Stimulated activated naive CD4-positive, alpha-beta T cell treated with Interleukin-2 at 50 U/mL for 16 hours (primary cell): ENCODE results near the gene PHPT1.
"Not testable (repeated sequence)": the region's sequence is repeated elsewhere in the genome, so short reads cannot be mapped to it uniquely, and the experiment has no call there.

ENCODE experiments used
- DNase-seq: peaks from one replicate; lab custom pipeline; 2025; lab: John Stamatoyannopoulos, UW

The PHPT1 gene

GRCh38 chr9:136823136-136824046 is 25.8 kb upstream of the PHPT1 start:
- DNase-seq: no peak

DNA sequence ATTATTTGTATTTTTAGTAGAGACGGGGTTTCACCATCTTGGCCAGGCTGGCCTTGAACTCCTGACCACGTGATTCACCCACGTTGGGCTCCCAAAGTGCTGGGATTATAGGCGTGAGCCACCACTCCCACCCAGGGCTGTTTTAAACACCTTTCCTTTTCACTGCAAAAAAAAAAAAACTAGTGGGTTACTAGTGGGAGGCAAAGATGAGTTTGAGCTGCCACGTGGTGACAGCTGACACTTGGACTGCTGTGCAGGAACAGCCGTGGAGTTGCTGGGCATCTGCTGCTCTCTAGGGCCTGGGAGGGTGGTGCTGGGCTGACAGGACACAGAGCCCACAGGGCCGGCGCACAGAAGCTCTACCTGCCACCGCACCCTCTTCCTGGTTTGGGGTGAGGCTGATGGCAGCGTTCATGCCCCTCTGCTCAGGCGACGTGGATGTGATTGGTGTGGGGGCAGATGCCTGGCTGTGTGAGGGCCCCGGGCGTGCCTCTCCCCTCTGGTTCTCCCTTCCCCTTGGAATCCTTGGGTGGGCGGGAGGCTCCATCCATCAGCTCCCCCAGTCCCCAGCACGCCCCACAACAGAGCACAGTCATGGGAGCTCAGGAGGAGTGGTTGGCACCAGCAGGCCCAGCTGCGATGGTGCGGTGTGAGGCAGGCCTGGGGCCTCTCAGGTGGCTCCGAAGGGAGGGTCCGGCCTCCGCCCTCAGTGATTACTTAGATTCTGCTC is 24.5 kb upstream of the PHPT1 start:
- DNase-seq: no peak

DNA sequence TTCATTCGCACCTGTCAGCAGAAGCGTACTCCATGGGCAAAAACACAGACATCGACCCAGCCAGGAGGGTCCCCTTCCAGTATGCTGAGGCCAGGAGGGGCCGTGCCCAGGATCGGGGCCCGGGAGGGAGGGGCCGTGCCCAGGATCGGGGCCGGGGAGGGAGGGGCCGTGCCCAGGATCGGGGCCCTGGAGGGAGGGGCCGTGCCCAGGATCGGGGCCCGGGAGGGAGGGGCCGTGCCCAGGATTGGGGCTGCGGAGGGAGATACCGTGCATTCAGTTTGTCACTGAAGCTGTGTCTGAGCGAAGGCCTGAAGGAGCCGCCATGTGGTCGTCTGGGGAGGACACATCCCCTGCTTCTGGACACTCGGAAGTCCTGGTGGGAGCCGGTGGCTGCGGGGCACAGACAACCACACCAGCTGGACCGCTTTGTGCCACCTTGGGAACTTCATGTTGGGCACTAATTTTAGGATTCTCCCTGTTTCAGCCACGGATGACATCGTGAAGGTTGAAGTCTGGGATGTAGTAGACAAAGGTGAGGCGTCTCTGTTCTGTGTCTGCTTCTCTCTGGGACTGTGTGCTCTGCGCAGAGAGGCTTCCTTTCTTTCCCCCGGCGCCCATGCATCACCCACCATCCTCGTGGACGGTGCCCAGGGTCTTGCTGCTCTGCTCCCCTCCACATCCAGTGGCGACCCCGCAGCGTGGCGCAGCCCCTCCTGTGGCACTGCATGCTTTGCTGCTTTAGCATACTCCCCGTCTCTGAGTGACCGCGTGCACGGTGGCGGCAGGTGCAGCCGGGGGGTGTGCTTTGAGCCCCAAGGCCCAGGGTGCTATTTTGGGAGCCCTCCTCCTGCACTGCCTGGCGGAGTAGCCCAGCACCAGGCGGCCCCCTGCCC is 23.7 kb upstream of the PHPT1 start:
- no peak for DNase-seq

DNA sequence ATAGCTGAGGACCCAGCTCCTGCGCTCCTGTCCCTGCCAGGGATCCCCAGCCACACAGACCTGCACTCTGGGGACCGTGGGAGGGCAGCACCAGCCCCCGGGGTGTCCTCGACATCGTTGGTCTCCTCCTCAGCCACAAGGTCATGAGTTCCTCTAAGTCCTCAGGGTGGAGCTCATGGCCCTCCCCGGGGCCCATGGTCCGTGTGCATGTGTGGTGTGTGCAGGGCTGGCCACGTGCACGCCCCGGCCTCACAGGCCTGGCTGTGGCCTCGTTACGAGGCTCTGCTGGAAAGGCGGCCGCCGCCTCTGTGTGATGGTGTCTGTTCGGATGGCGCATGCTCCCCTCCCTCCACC is 23.0 kb upstream of the PHPT1 start:
- DNase-seq: no peak

- no peak for DNase-seq
These were observed 22.3 kb upstream of the PHPT1 start for GRCh38 chr9:136826703-136827582.

- DNase-seq: no peak
These were observed 21.3 kb upstream of the PHPT1 start for GRCh38 chr9:136827794-136828473.

DNA sequence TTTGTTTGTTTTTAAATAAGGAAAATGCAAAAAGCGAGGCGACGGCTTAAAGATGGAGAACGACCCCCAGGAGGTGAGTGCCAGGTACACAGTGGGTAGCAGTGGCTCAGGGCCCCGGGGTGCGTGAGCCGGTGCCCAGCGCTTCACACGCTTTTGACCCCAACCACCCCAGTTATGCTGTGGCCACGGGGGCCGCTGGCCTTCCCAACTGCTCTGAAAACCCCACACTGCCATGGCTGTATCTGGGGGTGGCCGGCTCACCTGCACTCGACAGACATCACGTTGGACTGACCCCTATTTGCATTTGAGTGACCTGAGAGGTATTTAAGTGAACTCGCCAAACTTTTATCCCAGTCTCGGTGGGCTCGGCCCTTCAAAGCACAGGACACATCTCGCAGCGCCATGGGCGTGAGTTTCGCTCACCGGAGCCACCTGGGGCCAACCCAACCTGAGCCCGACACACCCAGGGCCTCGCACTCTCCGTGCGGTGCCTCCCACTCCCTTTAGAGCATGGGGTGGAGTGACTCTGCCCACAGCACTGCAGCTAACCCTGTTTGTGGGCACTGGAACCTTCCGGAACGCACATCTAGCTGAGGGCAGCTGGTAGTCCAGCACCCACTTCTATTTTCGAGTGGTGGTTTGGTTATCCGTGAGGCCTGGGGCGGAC is 20.6 kb upstream of the PHPT1 start:
- DNase-seq: no peak

DNA sequence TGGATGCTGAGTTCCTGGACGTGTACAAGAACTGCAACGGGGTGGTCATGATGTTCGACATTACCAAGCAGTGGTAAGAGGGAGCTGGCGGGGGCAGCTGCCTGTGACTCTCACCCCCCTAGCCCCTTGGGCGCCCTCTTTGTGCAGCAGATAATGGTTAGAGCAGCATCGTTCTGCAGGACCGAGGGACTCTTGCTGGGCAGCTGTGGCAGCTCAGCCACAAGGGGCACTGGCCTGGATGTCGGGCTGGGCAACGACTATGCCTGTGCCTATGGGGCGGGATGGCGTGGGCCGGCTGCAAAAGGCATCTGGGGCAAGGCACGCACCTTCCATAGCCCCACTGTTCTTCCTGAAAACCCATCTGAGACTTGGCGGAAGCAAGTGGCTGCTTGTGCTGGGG is 19.8 kb upstream of the PHPT1 start:
- DNase-seq: no peak

DNA sequence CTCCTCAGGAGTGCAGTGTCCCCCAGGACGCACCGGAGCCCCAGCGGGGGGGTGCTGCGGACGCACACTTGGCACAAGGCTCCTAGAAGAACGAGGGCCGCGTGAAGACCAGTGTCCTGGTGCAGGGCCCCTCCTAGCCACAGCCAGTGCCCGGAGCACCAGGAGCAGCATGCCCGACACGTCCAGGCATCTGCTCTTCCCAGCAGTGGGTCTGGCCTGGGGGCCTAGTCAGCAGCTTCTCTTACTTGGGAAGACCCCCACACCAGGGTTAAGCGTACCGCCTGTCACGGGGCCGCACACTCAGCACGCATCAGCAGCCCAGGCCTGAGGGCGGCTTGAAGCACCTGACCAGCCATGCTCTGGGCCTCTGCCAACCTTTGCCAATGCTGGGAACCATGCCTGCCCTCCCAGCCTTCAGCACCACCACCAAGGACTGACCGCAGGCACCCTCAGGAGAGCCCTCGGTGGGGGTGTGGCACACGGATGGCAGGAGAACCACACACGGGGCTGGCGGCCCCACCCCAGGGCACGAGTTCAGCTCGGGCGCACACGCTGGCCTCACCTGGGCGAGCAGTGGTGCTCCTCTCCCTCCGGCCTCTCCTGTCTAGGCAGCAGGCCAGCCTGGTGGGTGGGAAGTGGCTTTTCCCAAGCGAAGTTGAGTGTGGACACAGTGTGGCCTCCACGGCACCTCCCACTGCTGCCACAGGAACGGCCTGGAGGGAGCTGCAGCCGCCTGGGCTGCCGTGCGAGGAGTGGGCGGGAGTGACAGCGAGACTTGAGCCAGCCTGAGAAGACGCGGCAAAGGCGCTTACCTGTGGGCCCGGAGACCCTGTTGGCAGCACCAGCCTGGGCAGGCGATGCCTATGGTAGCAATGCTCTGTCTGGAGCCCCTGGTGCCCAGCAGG is 19.0 kb upstream of the PHPT1 start:
- no peak for DNase-seq

- no peak for DNase-seq
These were observed 18.0 kb upstream of the PHPT1 start for GRCh38 chr9:136831002-136831719.

DNA sequence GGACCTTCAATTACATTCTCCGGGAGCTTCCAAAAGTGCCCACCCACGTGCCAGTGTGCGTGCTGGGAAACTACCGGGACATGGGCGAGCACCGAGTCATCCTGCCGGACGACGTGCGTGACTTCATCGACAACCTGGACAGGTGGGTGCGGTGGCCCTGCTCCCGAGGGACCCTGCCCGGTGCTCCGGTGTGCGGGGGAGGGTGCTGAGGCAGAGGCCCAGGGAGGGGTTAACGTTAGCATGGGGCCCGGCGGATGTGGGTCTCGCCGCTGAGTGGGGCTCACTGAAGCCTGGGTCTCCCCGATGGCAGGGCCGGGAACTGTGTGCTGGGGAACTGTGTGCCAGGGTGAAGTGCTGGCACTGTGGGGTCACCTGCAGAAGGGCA is 17.5 kb upstream of the PHPT1 start:
- no peak for DNase-seq

DNA sequence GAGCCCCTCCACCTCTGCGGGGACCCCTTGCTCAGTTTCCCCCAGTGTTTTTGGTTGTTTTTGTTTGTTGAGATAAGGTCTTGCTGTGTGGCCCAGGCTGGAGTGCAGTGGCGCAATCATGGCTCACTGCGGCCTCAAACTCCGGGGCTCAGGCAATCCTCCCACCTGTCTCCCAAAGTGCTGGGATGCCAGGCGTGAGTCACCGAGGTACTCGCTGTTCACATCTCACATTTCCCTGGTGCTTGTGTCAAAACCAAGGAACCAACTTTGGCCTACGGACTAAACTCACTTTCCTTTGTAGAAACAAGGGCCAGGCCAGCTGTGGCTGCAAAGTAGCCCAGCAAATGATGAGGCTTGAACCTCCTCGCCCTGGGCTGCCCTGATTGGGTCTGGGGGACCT is 16.6 kb upstream of the PHPT1 start:
- no peak for DNase-seq

- DNase-seq: not testable (repeated sequence)
These were observed 15.7 kb upstream of the PHPT1 start for GRCh38 chr9:136833381-136834048.

- no peak for DNase-seq
These were observed 13.9 kb upstream of the PHPT1 start for GRCh38 chr9:136835162-136835931.

- no peak for DNase-seq
These were observed 13.0 kb upstream of the PHPT1 start for GRCh38 chr9:136835932-136836904.
